Loucy (cell line): Measurements from ENCODE around the gene LRCH1.

Experiments used
- CTCF ChIP-seq: fragments of 200-600 bp; sonication (generic); conservative IDR thresholded peaks from 2 replicates; pipeline ENCODE4 v1.5.1; 2014; ENCODE audit warnings: mild to moderate bottlenecking, antibody characterized with exemption, low read length
- EZH2phosphoT487 ChIP-seq: fragments of 200-600 bp; IDR thresholded peaks from 2 replicates; pipeline ENCODE4 v1.6.1; 2018; ENCODE audit warnings: antibody characterized with exemption, mild to moderate bottlenecking, moderate library complexity, borderline replicate concordance

DNA sequence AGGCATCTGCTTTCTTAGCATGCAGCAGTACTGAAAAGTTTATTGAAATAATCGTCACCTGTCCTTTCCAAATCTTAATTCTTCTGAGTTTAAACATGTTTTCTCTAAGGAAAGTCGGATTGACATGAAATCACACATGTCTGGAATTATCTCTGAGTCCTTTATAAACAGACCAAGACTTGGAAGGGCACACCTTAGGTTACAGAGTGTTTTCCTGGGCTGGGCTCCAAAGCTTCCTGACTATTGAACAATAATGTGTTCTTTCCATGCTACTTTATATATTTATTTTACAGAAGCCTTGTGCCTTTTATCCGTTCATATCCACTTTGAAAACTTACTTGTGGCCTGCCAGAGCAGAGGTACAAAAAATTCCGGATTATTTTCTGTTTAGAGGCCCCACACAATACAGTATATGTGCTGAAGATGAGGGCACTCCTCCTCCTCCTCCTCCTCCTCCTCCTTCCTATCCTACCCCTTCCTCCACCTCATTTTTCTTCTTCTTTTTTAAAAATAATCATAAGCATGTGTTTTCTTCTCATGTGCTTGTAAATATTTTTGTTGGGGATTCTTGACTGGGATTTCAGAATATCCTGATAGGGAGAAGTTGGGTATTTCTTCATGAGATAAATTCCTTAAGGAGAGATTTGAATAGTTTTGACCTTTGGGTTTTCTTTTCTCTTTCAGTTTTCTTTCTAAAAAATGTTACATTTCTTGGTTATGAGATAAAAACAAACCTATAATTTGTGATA lies 52.3 kb downstream of the LRCH1 start:
- no peak for TF ChIP-seq CTCF
- no peak for TF ChIP-seq EZH2phosphoT487
